DOHH2 (cell line): ENCODE results near the gene AXIN2.

Source experiments
- CTCF ChIP-seq: fragments of 200-600 bp; sonication (generic); IDR thresholded peaks from one replicate; pipeline ENCODE4 v1.5.1; 2014; ENCODE audit warnings: antibody characterized with exemption, mild to moderate bottlenecking, low read depth, low read length; ENCODE audit not compliant: poor library complexity, severe bottlenecking
- EZH2phosphoT487 ChIP-seq: fragments of 200-600 bp; sonication (generic); IDR thresholded peaks from 2 replicates; pipeline ENCODE4 v1.6.1; 2017; ENCODE audit warnings: borderline replicate concordance, mild to moderate bottlenecking, antibody characterized with exemption, low read length, moderate library complexity, mixed read lengths

- no peak for TF ChIP-seq CTCF
- no peak for TF ChIP-seq EZH2phosphoT487
These were observed 38.6 kb downstream of the AXIN2 start for GRCh38 chr17:65522751-65523404.
